ENCODE data around the gene RPS25.
"Not testable (repeated sequence)": the region's sequence is repeated elsewhere in the genome, so short reads cannot be mapped to it uniquely, and the experiment has no call there.

The RPS25 gene

GRCh38 chr11:118975771-118976709 is 42.1 kb downstream of the RPS25 start:
- FAIRE-seq (no peak), DNase-seq (ENCODE audit: insufficient read length, low spot score) (no peak)

- DNase-seq (ENCODE audit: insufficient read length, low spot score), result no peak
- FAIRE-seq, result no peak
These were observed 44.2 kb downstream of the RPS25 start for GRCh38 chr11:118973985-118974384.

GRCh38 chr11:118971646-118972045 is 46.5 kb downstream of the RPS25 start, which contains the start of gene FOXR1:
Gene FOXR1 (plus strand): TSS chr11:118971761. CDS start chr11:118971932, 171 bp downstream.
- DNase-seq (ENCODE audit: insufficient read length, low spot score) (no peak), FAIRE-seq (no peak)

GRCh38 chr11:118969508-118969907 is 48.6 kb downstream of the RPS25 start:
- DNase-seq (ENCODE audit: insufficient read length, low spot score); FAIRE-seq: not testable (repeated sequence)
